Calu3 (cell line): Measurements from ENCODE around the gene PLXNA1. TPM values are rescaled to one million over a fixed set of nuclear protein-coding genes. Genes with fewer than 3 reads are reported as not detected.

ENCODE experiments used
- BruUV-seq: library from RNA; stranded (reverse); fragments of 400-500 nt; replicated peaks from 2 replicates; lab custom pipeline; 2021; lab: Mats Ljungman, UMichigan
- CTCF ChIA-PET: fragments of 300-600 bp; sonication (Branson Sonifier 250); formaldehyde crosslinking; loops from one replicate; lab custom pipeline; 2022; ENCODE audit warnings: antibody characterized with exemption; lab: Charles Lee
- DNase-seq: peaks from one replicate; pipeline ENCODE4 v3.0.0; 2022
- H3K27ac Mint-ChIP-seq: one replicate; pipeline ENCODE4 v1.8.0; 2022; ENCODE audit warnings: mixed read lengths; ENCODE audit not compliant: unreplicated experiment
- H3K27me3 Mint-ChIP-seq: one replicate; pipeline ENCODE4 v1.8.0; 2022; ENCODE audit warnings: mixed read lengths; ENCODE audit not compliant: unreplicated experiment
- H3K36me3 Mint-ChIP-seq: one replicate; pipeline ENCODE4 v1.8.0; 2022; ENCODE audit warnings: mild to moderate bottlenecking, moderate library complexity, mixed read lengths; ENCODE audit not compliant: insufficient read depth, unreplicated experiment
- H3K4me1 Mint-ChIP-seq: one replicate; pipeline ENCODE4 v1.8.0; 2022; ENCODE audit warnings: mild to moderate bottlenecking, low read depth, mixed read lengths; ENCODE audit not compliant: unreplicated experiment
- H3K4me3 Mint-ChIP-seq: one replicate; pipeline ENCODE4 v1.8.0; 2022; ENCODE audit warnings: mild to moderate bottlenecking, low read depth, moderate library complexity, mixed read lengths; ENCODE audit not compliant: unreplicated experiment
- H3K9me3 Mint-ChIP-seq: one replicate; pipeline ENCODE4 v1.8.0; 2022; ENCODE audit warnings: low read depth, mixed read lengths; ENCODE audit not compliant: unreplicated experiment
- CTCF ChIP-seq: fragments of 200-600 bp; IDR thresholded peaks from one replicate; pipeline ENCODE4 v1.8.0; 2022; ENCODE audit warnings: antibody characterized with exemption; ENCODE audit not compliant: unreplicated experiment
- intact Hi-C: fragments of 100-400 bp; cut with micrococcal nuclease; formaldehyde crosslinking; loops from one replicate; pipeline ENCODE4 v1.10.0; 2022; ENCODE audit not compliant: unreplicated experiment
- total RNA-seq: library from RNA; stranded (reverse); gene quantifications from 2 replicates; pipeline ENCODE4 v1.2.3, GENCODE V29; 2022

The PLXNA1 gene
- total RNA-seq, 1 experiment from 2014 or later = 84.3 TPM

- intact Hi-C loops = no loop called here
- CTCF ChIA-PET = no interaction called here
- Mint-ChIP-seq H3K9me3 (no peaks in the 10 kb centered on the region), H3K27ac (no peak overlapping the region), H3K4me3 (no peak overlapping the region), H3K4me1 (no peaks in the 10 kb centered on the region), H3K36me3 (peaks cover 8% of the 10 kb centered on the region), H3K27me3 (no peaks in the 10 kb centered on the region)
- no TSS peak for BruUV-seq
- TF ChIP-seq CTCF = no peak
- no peak for DNase-seq
Measured at GRCh38 chr3:126963261-126964190, 19.4 kb upstream of the PLXNA1 start.

GRCh38 chr3:126964261-126964660 lies 18.7 kb upstream of the PLXNA1 start:
- Mint-ChIP-seq H3K4me3 (no peak overlapping the region), H3K4me1 (no peaks in the 10 kb centered on the region), H3K9me3 (no peaks in the 10 kb centered on the region), H3K27me3 (no peaks in the 10 kb centered on the region), H3K36me3 (peaks cover 8% of the 10 kb centered on the region), H3K27ac (no peak overlapping the region)
- no peak for TF ChIP-seq CTCF
- DNase-seq = no peak
- intact Hi-C loops = no loop called here
- no TSS peak for BruUV-seq
- CTCF ChIA-PET = no interaction called here

- CTCF ChIA-PET = no interaction called here
- no peak for DNase-seq
- peaks cover 3% of the 10 kb centered on the region for H3K27me3 Mint-ChIP-seq
- no TSS peak for BruUV-seq
- no peaks in the 10 kb centered on the region for H3K9me3 Mint-ChIP-seq
- H3K27ac Mint-ChIP-seq = no peak overlapping the region
- no peaks in the 10 kb centered on the region for H3K4me1 Mint-ChIP-seq
- no peak overlapping the region for H3K4me3 Mint-ChIP-seq
- peaks cover 8% of the 10 kb centered on the region for H3K36me3 Mint-ChIP-seq
- TF ChIP-seq CTCF = no peak
- intact Hi-C loops = no loop called here
Measured at GRCh38 chr3:126964950-126965349, 18.0 kb upstream of the PLXNA1 start.

GRCh38 chr3:126965526-126966080 lies 17.3 kb upstream of the PLXNA1 start:
- intact Hi-C loops = no loop called here
- H3K27me3 Mint-ChIP-seq = peaks cover 10% of the 10 kb centered on the region
- DNase-seq = no peak
- H3K9me3 Mint-ChIP-seq = no peaks in the 10 kb centered on the region
- no peaks in the 10 kb centered on the region for H3K4me1 Mint-ChIP-seq
- H3K36me3 Mint-ChIP-seq = peaks cover 8% of the 10 kb centered on the region
- no peak for TF ChIP-seq CTCF
- H3K4me3 Mint-ChIP-seq = no peak overlapping the region
- H3K27ac Mint-ChIP-seq = no peak overlapping the region
- BruUV-seq = no TSS peak
- CTCF ChIA-PET = no interaction called here
